Neural cell (in vitro differentiated cells): Measurements from ENCODE around the gene RPL18A. TPM values are rescaled to one million over a fixed set of nuclear protein-coding genes. Genes with fewer than 3 reads are reported as not detected.

ENCODE experiments used
- H2AFZ ChIP-seq: fragments of 200-600, 300-800 bp; sonication (generic), shearing (Covaris generic); 2 replicates; pipeline ENCODE4 v1.6.0; 2014; ENCODE audit warnings: low read depth, mild to moderate bottlenecking, antibody characterized with exemption, low read length, moderate library complexity
- H3F3A ChIP-seq: fragments of 200-600 bp; shearing (Covaris generic); 2 replicates; pipeline ENCODE4 v1.6.1; 2016; ENCODE audit warnings: mild to moderate bottlenecking, moderate library complexity, mixed read lengths, antibody characterized with exemption, low read length; ENCODE audit not compliant: insufficient read depth, poor library complexity, severe bottlenecking
- H3K27ac ChIP-seq: fragments of 200-600, 300-800 bp; sonication (generic), shearing (Covaris generic); 2 replicates; pipeline ENCODE4 v1.5.1; 2014; ENCODE audit warnings: mild to moderate bottlenecking, low read length, moderate library complexity
- H3K27me3 ChIP-seq: fragments of 300-800, 200-600 bp; sonication (generic), shearing (Covaris generic); 2 replicates; pipeline ENCODE4 v1.6.0; 2014; ENCODE audit warnings: mild to moderate bottlenecking, low read depth, low read length, moderate library complexity; ENCODE audit not compliant: insufficient read depth
- H3K36me3 ChIP-seq: fragments of 300-800, 200-600 bp; sonication (generic), shearing (Covaris generic); 2 replicates; pipeline ENCODE4 v1.5.1; 2014; ENCODE audit warnings: mild to moderate bottlenecking, antibody characterized with exemption, low read length, moderate library complexity; ENCODE audit not compliant: insufficient read depth
- H3K4me2 ChIP-seq: fragments of 300-800, 200-600 bp; sonication (generic), shearing (Covaris generic); 2 replicates; pipeline ENCODE4 v1.6.0; 2014; ENCODE audit warnings: mild to moderate bottlenecking, low read length
- H3K4me3 ChIP-seq: fragments of 300-800, 200-600 bp; sonication (generic), shearing (Covaris generic); 2 replicates; pipeline ENCODE4 v1.5.1; 2014; ENCODE audit warnings: mild to moderate bottlenecking, low read length, moderate library complexity
- H3K79me2 ChIP-seq: fragments of 200-600 bp; shearing (Covaris generic); replicated peaks from 2 replicates; pipeline ENCODE4 v1.6.0; 2014; ENCODE audit warnings: mild to moderate bottlenecking, low read length, moderate library complexity; ENCODE audit not compliant: insufficient read depth
- H3K9ac ChIP-seq: fragments of 300-800, 200-600 bp; sonication (generic), shearing (Covaris generic); 2 replicates; pipeline ENCODE4 v1.6.1; 2016; ENCODE audit warnings: mild to moderate bottlenecking, low read length, mixed read lengths
- H3K9me2 ChIP-seq: fragments of 200-600 bp; shearing (Covaris generic); 2 replicates; pipeline ENCODE4 v1.6.1; 2016; ENCODE audit warnings: mild to moderate bottlenecking, low read length, mixed read lengths; ENCODE audit not compliant: insufficient read depth
- H3K9me3 ChIP-seq: fragments of 200-600, 300-800 bp; sonication (generic), shearing (Covaris generic); 2 replicates; pipeline ENCODE4 v1.6.1; 2016; ENCODE audit warnings: mild to moderate bottlenecking, mixed run types, low read length, moderate library complexity, mixed read lengths
- H4K20me1 ChIP-seq: fragments of 200-600 bp; shearing (Covaris generic); 2 replicates; pipeline ENCODE4 v1.6.1; 2016; ENCODE audit warnings: mild to moderate bottlenecking, mixed run types; ENCODE audit not compliant: insufficient read depth
- EP300 ChIP-seq: fragments of 450-650 bp; conservative IDR thresholded peaks from 2 replicates; pipeline ENCODE4 v1.6.1; 2014; ENCODE audit warnings: antibody characterized with exemption, mild to moderate bottlenecking, moderate library complexity; ENCODE audit not compliant: poor library complexity, severe bottlenecking
- EZH2 ChIP-seq: fragments of 200-600, 300-800 bp; shearing (Covaris generic), sonication (generic); IDR thresholded peaks from 2 replicates; pipeline ENCODE4 v1.6.1; 2014; ENCODE audit warnings: antibody characterized with exemption, low read length, borderline replicate concordance, mild to moderate bottlenecking; ENCODE audit not compliant: insufficient read depth, poor library complexity, severe bottlenecking
- MXI1 ChIP-seq: fragments of 450-650 bp; conservative IDR thresholded peaks from 2 replicates; pipeline ENCODE4 v1.6.1; 2014; ENCODE audit warnings: antibody characterized with exemption, mild to moderate bottlenecking; ENCODE audit not compliant: poor library complexity, severe bottlenecking
- POLR2AphosphoS5 ChIP-seq: IDR thresholded peaks from 2 replicates; pipeline ENCODE4 v1.6.1; 2012
- RAD21 ChIP-seq: fragments of 450-650 bp; conservative IDR thresholded peaks from 2 replicates; pipeline ENCODE4 v1.6.1; 2014; ENCODE audit warnings: antibody characterized with exemption, mild to moderate bottlenecking, moderate library complexity
- SMC3 ChIP-seq: fragments of 450-650 bp; conservative IDR thresholded peaks from 2 replicates; pipeline ENCODE4 v1.6.1; 2014; ENCODE audit warnings: antibody characterized with exemption, mild to moderate bottlenecking, moderate library complexity; ENCODE audit not compliant: poor library complexity
- TAF1 ChIP-seq: IDR thresholded peaks from 2 replicates; pipeline ENCODE4 v1.6.1; 2012; ENCODE audit warnings: low read depth
- polyA plus RNA-seq: library from polyadenylated mRNA; depleted of rRNA; stranded (reverse); fragments of >200 nt; gene quantifications from 2 replicates; pipeline ENCODE4 v1.2.3, GENCODE V29; 2014
- TF ChIP-seq, protein P1 (sequence below): fragments of 450-650 bp; IDR thresholded peaks from 2 replicates; pipeline ENCODE4 v1.5.1; 2014; ENCODE audit warnings: antibody characterized with exemption, mild to moderate bottlenecking, moderate library complexity; ENCODE audit not compliant: poor library complexity, severe bottlenecking
- TF ChIP-seq, protein P2 (sequence below): IDR thresholded peaks from 2 replicates; pipeline ENCODE4 v1.6.1; 2012; ENCODE audit warnings: borderline replicate concordance

The RPL18A gene
- polyA plus RNA-seq, 1 donor from 2014 or later, result 681 TPM

DNA sequence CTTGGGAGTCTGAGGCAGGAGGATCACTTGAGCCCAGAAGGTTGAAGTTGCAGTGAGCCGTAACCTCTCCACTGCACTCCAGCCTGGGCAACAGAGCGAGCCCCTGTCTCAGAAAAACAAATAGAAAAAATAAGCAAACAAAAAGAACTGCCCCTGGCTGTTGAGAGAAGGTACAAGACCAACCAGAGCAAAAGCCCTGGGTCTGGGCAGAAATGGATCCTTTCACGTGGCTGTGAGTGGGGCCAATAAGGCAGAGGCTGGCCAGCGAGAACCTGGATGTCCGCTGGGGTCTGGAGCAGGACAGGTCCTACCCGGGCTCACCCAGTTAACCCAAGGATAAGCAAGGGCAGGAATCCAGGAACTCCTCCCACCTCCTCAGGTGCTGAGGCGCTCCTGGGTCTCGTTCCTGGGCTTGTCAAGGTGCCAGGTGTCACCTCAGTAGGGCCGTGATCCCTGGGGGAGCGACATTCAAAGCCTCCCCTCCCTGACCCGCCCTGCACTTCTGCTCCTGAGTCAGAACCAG, 7.3 kb downstream of the RPL18A start:
- H4K20me1 ChIP-seq, result no peaks in the 10 kb centered on the region
- H3K79me2 ChIP-seq, result no peaks in the 10 kb centered on the region
- TF ChIP-seq EZH2 (no peak), POLR2AphosphoS5 (no peak)
- H3K4me3 ChIP-seq, result no peak overlapping the region
- no peaks in the 10 kb centered on the region for H3K27me3 ChIP-seq
- no peak overlapping the region for H3K9ac ChIP-seq
- H3K4me2 ChIP-seq, result no peak overlapping the region
- no peaks in the 10 kb centered on the region for H3K9me3 ChIP-seq
- no peaks in the 10 kb centered on the region for H3K36me3 ChIP-seq
- no peaks in the 10 kb centered on the region for H3K9me2 ChIP-seq
- no peaks in the 10 kb centered on the region for H3F3A ChIP-seq
- H2AFZ ChIP-seq, result no peak overlapping the region
- H3K27ac ChIP-seq, result no peak overlapping the region

GRCh38 chr19:17868669-17869068, 9.0 kb downstream of the RPL18A start:
- no peaks in the 10 kb centered on the region for H3K79me2 ChIP-seq
- no peaks in the 10 kb centered on the region for H3K36me3 ChIP-seq
- H4K20me1 ChIP-seq, result no peaks in the 10 kb centered on the region
- H3K9ac ChIP-seq, result no peak overlapping the region
- no peak overlapping the region for H3K4me3 ChIP-seq
- TF ChIP-seq MXI1 (no peak), EZH2 (no peak), POLR2AphosphoS5 (no peak), EP300 (no peak), RAD21 (no peak), TAF1 (no peak), SMC3 (no peak)
- TF ChIP-seq, protein P1, sequence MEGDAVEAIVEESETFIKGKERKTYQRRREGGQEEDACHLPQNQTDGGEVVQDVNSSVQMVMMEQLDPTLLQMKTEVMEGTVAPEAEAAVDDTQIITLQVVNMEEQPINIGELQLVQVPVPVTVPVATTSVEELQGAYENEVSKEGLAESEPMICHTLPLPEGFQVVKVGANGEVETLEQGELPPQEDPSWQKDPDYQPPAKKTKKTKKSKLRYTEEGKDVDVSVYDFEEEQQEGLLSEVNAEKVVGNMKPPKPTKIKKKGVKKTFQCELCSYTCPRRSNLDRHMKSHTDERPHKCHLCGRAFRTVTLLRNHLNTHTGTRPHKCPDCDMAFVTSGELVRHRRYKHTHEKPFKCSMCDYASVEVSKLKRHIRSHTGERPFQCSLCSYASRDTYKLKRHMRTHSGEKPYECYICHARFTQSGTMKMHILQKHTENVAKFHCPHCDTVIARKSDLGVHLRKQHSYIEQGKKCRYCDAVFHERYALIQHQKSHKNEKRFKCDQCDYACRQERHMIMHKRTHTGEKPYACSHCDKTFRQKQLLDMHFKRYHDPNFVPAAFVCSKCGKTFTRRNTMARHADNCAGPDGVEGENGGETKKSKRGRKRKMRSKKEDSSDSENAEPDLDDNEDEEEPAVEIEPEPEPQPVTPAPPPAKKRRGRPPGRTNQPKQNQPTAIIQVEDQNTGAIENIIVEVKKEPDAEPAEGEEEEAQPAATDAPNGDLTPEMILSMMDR, result no peak
- TF ChIP-seq, protein P2, sequence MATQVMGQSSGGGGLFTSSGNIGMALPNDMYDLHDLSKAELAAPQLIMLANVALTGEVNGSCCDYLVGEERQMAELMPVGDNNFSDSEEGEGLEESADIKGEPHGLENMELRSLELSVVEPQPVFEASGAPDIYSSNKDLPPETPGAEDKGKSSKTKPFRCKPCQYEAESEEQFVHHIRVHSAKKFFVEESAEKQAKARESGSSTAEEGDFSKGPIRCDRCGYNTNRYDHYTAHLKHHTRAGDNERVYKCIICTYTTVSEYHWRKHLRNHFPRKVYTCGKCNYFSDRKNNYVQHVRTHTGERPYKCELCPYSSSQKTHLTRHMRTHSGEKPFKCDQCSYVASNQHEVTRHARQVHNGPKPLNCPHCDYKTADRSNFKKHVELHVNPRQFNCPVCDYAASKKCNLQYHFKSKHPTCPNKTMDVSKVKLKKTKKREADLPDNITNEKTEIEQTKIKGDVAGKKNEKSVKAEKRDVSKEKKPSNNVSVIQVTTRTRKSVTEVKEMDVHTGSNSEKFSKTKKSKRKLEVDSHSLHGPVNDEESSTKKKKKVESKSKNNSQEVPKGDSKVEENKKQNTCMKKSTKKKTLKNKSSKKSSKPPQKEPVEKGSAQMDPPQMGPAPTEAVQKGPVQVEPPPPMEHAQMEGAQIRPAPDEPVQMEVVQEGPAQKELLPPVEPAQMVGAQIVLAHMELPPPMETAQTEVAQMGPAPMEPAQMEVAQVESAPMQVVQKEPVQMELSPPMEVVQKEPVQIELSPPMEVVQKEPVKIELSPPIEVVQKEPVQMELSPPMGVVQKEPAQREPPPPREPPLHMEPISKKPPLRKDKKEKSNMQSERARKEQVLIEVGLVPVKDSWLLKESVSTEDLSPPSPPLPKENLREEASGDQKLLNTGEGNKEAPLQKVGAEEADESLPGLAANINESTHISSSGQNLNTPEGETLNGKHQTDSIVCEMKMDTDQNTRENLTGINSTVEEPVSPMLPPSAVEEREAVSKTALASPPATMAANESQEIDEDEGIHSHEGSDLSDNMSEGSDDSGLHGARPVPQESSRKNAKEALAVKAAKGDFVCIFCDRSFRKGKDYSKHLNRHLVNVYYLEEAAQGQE, result no peak
- H3K27me3 ChIP-seq, result peaks cover 2% of the 10 kb centered on the region
- no peak overlapping the region for H2AFZ ChIP-seq
- H3K9me2 ChIP-seq, result no peaks in the 10 kb centered on the region
- no peak overlapping the region for H3K27ac ChIP-seq
- no peaks in the 10 kb centered on the region for H3F3A ChIP-seq
- no peaks in the 10 kb centered on the region for H3K9me3 ChIP-seq
- H3K4me2 ChIP-seq, result no peak overlapping the region
